Activated naive CD8-positive, alpha-beta T cell (primary cell): ENCODE data around the gene RUNX1.
A peak's percentile ranks its signal among the peaks of the same experiment; 100 is the strongest.

ENCODE experiments used
- H3K27ac Mint-ChIP-seq: one replicate; pipeline ENCODE4 v1.8.0; 2021; ENCODE audit warnings: mixed read lengths
- H3K27me3 Mint-ChIP-seq: one replicate; pipeline ENCODE4 v1.8.0; 2021; ENCODE audit warnings: mixed read lengths
- H3K36me3 Mint-ChIP-seq: one replicate; pipeline ENCODE4 v1.8.0; 2021; ENCODE audit warnings: mixed read lengths
- H3K4me1 Mint-ChIP-seq: one replicate; pipeline ENCODE4 v1.8.0; 2021; ENCODE audit warnings: low read depth, mixed read lengths
- H3K4me3 Mint-ChIP-seq: one replicate; pipeline ENCODE4 v1.8.0; 2021; ENCODE audit warnings: mild to moderate bottlenecking, mixed read lengths
- H3K9me3 Mint-ChIP-seq: one replicate; pipeline ENCODE4 v1.8.0; 2021; ENCODE audit warnings: low read depth, mixed read lengths

RUNX1 gene

DNA sequence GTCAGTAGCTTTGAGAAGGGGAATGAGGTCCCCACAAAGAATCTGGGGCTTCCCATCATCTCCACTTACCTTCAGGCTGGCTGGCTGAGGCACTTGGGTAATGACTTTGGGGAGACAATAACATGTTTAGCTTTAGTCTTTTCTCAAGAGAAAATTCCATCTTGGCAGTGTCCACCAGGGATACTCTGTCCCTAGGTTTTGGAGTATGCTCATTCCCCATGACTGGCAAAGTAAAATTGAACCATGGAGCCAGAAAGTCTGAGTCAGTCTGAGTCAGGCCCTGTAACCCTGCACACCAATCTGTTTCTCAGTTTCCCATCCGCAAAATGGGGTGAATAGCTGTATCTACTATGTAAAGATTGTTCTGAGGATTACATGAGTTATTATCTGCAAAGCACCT lies 28.2 kb downstream of the RUNX1 start:
- Mint-ChIP-seq H3K27ac (peak overlapping the region; percentile 83), H3K4me1 (peaks cover 83% of the 10 kb centered on the region), H3K36me3 (peaks cover 17% of the 10 kb centered on the region), H3K27me3 (no peaks in the 10 kb centered on the region), H3K4me3 (peak overlapping the region; percentile 60), H3K9me3 (no peaks in the 10 kb centered on the region)

DNA sequence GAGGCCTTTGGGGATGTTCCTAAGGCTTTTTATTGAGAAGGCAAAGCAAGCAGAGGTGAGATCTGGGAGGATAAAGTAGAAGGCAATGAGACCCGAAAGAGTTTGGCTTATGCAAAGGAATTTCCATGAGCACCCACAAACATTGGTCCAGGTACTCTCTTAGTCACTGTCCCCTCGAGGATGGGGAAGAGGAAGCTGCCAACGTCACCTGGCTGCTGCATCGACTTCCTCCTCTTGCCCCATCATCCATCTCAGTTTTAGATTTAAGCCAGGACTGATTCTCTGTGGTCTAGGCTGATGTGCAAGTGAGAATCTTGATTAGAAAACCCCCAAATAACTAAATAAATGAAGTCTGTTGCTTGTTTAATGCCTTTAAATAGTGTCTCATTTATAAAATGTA lies 28.7 kb downstream of the RUNX1 start:
- H3K36me3 Mint-ChIP-seq = peaks cover 19% of the 10 kb centered on the region
- H3K4me3 Mint-ChIP-seq = peak overlapping the region; percentile 60
- no peaks in the 10 kb centered on the region for H3K27me3 Mint-ChIP-seq
- H3K9me3 Mint-ChIP-seq = no peaks in the 10 kb centered on the region
- peaks cover 83% of the 10 kb centered on the region for H3K4me1 Mint-ChIP-seq
- H3K27ac Mint-ChIP-seq = peak overlapping the region; percentile 83

DNA sequence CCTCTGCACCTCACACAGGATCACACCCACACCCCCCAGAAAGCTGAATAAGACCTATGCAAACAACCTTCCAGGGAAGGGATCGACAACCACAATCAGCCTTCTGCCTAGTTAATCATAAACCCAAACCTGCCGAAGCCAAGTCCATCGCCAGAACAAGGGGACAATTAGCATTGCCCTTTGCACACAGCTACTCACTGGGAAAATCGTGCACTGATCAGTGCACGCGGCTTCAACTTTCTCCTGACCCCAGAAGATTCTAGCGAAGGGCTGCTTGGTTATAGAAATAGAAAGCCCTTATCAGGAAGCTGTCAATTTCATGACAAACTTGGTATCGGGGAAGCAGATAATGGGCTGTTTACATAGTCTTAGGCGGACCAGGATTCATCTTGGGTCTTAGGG lies 29.5 kb downstream of the RUNX1 start:
- Mint-ChIP-seq H3K9me3 (no peaks in the 10 kb centered on the region), H3K27ac (peak overlapping the region; percentile 41), H3K27me3 (no peaks in the 10 kb centered on the region), H3K4me3 (no peak overlapping the region), H3K4me1 (peaks cover 83% of the 10 kb centered on the region), H3K36me3 (peaks cover 20% of the 10 kb centered on the region)

DNA sequence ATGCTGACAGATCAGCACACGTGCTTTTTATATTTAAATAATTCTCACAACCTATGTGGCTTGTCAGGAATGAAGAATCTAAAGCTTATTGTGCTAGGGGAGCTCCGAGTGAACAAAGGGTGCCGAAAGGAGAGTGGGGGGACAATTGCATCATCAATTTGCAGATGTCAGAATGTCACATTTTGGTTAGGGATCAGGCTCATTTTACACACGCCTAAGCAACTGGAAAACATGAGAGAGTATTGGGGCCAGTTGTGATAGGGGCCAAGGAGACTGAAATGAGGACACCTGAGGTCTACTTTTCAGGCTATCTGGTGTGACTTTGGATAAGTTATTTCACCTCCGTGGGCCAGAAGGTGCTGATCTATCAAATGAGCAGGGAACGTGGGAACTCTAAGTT lies 31.8 kb downstream of the RUNX1 start:
- Mint-ChIP-seq H3K27me3 (no peaks in the 10 kb centered on the region), H3K4me1 (peaks cover 80% of the 10 kb centered on the region), H3K27ac (peak overlapping the region; percentile 76), H3K9me3 (no peaks in the 10 kb centered on the region), H3K36me3 (peaks cover 17% of the 10 kb centered on the region), H3K4me3 (no peak overlapping the region)

DNA sequence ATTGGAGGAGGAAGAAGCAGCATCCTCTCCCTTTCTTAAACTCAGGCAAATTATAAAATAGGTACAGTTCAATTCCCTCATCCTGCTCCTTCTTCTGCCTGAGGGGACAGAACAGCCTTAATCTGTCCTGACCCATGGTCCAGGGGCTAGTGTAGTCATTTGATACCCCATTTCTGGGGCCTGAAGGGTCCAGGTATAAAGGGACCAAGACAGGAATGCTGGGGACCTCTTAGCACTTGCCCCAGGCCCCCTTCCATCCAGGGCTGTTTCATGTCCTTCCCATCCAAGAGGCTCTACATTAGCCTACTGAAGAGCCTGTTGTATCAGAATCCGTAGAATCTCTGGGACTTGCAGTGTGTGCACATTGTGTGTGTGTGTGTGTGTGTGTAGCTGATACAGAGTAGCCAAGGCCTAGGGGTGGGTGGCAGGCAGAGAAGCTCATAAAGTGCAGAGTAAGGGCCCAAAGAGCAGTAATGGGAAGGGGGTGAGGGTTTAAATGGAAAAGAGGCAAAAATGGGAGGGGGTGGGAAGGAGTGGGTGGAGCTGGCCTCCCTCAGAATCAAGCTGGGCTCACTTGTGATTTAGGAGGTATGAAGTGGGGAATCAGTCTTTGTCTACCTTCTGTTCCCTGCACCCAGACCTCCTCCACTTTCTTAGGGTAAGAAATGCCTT lies 32.4 kb downstream of the RUNX1 start:
- Mint-ChIP-seq H3K9me3 (no peaks in the 10 kb centered on the region), H3K27ac (peak overlapping the region; percentile 76), H3K4me3 (no peak overlapping the region), H3K4me1 (peaks cover 80% of the 10 kb centered on the region), H3K36me3 (peaks cover 17% of the 10 kb centered on the region), H3K27me3 (no peaks in the 10 kb centered on the region)

DNA sequence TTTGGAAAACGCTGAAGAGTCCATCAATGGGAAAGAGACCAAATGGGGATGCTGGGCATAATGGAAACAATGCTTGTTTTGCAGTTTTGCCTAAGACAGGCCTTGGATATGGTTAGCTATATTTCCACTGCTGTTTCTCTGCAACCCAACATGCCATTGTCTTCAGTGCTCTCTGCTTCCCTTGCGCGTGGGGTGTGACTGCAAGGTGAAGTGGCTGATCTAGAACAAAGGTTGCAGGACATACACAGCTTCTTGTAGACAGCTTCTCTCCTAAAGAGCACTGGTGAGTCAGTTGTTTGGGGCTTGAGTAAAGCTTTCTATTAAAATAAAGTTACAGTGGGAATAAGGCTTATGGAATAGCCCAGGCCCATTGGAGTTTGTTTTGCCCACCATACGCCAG lies 33.0 kb downstream of the RUNX1 start:
- peaks cover 80% of the 10 kb centered on the region for H3K4me1 Mint-ChIP-seq
- peaks cover 17% of the 10 kb centered on the region for H3K36me3 Mint-ChIP-seq
- no peaks in the 10 kb centered on the region for H3K9me3 Mint-ChIP-seq
- H3K27me3 Mint-ChIP-seq = no peaks in the 10 kb centered on the region
- no peak overlapping the region for H3K27ac Mint-ChIP-seq
- H3K4me3 Mint-ChIP-seq = no peak overlapping the region

DNA sequence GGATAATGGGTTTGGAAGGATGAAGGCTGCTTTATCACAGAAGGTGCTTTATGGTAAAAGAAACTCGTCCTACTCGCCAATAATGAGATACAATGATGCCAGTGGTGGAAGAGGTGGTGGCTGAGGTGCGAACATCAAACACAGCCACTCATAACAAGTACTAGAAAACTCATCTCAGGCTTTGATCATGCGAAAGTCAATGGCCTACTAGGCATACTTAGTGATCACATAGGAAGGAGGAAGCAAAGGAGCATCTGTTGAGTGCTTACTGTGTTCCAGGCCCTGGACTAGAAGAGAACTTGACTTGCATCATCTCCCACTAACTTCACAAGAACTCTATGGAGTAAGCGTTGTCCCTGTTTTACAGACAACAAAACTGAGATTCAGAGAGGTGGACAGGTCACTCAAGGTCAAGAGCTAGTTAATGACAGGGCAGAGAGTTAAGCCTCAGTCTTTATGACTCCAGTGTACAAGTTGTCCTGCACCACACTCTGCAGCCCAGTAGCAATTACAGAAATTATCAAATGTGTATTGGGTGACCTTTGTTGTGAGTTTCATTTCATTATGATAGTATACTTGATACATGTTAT lies 33.6 kb downstream of the RUNX1 start:
- no peaks in the 10 kb centered on the region for H3K9me3 Mint-ChIP-seq
- H3K36me3 Mint-ChIP-seq = peaks cover 17% of the 10 kb centered on the region

DNA sequence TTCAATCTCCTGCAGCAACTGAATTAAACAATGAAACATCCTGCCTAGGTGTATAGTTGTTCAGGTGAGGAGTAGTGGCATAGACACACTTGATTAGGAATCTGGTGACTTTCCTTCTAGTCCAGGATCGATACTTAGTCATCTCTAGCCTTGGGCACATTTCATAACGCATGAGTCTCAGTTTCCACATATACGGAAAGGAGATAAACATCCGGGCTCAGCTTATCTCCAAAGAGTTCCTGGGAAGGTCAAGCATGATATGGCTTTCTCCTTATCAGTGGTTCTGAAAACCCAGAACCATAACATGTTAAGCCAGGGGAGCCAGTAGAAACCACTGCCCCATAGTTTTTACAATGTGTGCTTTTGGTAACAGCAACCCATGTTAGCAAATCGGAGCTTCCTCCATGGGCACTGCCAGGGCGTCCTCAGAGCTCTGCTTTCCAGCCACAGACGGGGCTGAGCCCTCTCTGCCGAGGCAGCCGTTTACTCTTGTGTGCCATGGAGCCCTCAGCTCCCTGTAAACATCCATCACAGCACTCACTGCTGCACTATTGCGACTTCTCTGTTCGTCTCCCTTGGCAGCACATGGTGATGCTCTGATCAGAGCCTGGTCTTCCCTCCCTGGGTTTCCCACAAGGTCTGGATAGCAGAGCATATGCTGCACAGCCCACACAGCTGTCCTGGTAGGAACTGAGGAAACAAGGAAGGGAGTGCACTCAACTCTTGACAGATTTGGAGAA lies 34.6 kb downstream of the RUNX1 start:
- Mint-ChIP-seq H3K27me3 (no peaks in the 10 kb centered on the region), H3K9me3 (no peaks in the 10 kb centered on the region), H3K27ac (peak overlapping the region; percentile 43), H3K4me3 (no peak overlapping the region), H3K36me3 (peaks cover 17% of the 10 kb centered on the region), H3K4me1 (peaks cover 80% of the 10 kb centered on the region)

More for the DNA sequence above, 33.6 kb downstream of the RUNX1 start:
- Mint-ChIP-seq H3K4me1 (peaks cover 80% of the 10 kb centered on the region), H3K4me3 (peak overlapping the region; percentile 60), H3K27me3 (no peaks in the 10 kb centered on the region), H3K27ac (peak overlapping the region; percentile 72)

DNA sequence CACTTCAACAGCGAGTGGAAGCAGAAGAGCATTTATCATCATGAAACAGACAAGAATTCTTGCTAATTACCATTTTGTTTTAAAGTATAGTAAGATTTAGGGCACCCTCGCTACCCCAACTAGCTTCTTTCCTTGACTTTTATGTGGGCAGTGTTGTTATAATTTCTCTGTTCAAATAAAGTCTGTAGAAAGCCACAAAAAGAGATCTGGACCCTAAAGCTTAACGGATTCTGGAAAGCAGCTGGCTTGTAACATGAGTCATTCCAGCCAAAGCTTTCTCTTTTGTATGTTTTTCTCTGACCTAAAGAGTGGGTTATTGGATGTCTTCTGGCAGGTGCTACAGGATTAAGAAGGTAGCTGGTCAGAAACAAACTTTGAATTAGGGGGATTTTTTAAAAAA lies 37.4 kb downstream of the RUNX1 start:
- peaks cover 19% of the 10 kb centered on the region for H3K36me3 Mint-ChIP-seq
- peaks cover 88% of the 10 kb centered on the region for H3K4me1 Mint-ChIP-seq
- H3K27me3 Mint-ChIP-seq = no peaks in the 10 kb centered on the region
- H3K27ac Mint-ChIP-seq = peak overlapping the region; percentile 75
- H3K9me3 Mint-ChIP-seq = no peaks in the 10 kb centered on the region
- H3K4me3 Mint-ChIP-seq = peak overlapping the region; percentile 72

DNA sequence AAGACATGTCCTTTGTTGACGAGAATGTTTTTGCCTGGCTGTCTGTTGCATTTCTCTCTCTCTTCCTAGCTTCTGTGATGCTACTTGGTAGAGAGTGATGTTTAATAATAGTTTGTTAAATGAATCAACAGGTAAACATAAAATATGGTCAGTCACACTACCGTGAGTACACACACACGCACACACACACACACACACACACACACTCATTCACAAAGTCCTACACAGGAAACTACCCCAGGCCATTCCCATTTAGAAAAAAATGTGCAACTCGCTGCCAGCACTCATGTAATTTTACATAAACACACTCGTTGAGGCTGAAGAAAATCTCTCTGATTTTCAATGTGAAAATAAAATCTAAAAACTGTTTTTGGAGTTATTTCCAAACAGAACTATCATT lies 38.7 kb downstream of the RUNX1 start:
- H3K36me3 Mint-ChIP-seq = peaks cover 25% of the 10 kb centered on the region
- peak overlapping the region; percentile 7 for H3K27ac Mint-ChIP-seq
- peaks cover 88% of the 10 kb centered on the region for H3K4me1 Mint-ChIP-seq
- H3K4me3 Mint-ChIP-seq = peak overlapping the region; percentile 17
- no peaks in the 10 kb centered on the region for H3K9me3 Mint-ChIP-seq
- H3K27me3 Mint-ChIP-seq = no peaks in the 10 kb centered on the region

DNA sequence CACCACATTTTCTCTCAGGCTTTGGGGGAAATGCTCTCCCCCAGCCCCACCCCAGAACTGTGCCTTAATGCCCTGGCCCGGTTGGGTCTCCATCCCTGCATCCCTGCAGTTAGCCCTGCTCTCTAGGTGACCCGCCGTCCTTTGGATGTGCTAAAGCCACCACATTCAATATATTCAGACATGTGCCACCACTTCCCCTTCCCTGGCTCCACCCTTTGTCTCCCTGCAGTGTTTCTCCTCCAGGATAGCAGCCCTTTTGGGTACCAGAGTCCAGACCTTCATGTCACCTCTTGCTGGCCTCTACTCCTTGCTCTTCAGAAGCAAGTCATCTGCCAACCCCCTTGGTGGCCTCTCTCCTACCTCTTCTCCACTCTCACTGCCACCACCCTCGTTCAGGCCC lies 41.8 kb downstream of the RUNX1 start:
- H3K4me3 Mint-ChIP-seq = no peak overlapping the region
- no peaks in the 10 kb centered on the region for H3K27me3 Mint-ChIP-seq
- peaks cover 34% of the 10 kb centered on the region for H3K36me3 Mint-ChIP-seq
- H3K4me1 Mint-ChIP-seq = peaks cover 92% of the 10 kb centered on the region
- no peaks in the 10 kb centered on the region for H3K9me3 Mint-ChIP-seq
- peak overlapping the region; percentile 11 for H3K27ac Mint-ChIP-seq

DNA sequence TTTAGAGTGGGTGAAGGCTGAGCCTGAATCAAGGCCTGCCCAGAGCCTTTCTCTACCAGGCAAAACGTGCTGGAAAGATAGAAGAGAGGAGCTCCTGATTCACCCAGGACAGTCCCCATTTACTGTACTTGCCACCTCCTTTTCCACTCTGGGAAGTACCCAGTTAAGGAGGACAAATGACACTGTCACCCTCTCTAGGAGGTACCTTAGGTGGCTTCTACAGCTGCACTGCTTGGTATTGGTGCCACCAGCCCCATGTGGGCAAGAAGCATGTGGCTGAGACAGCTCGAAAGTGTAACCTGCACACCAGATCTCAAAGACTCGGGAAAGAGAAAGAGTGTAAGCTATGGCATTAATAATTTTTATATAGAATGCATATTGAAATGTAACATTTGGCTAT lies 42.3 kb downstream of the RUNX1 start:
- peaks cover 89% of the 10 kb centered on the region for H3K4me1 Mint-ChIP-seq
- peaks cover 34% of the 10 kb centered on the region for H3K36me3 Mint-ChIP-seq
- H3K27me3 Mint-ChIP-seq = no peaks in the 10 kb centered on the region
- no peaks in the 10 kb centered on the region for H3K9me3 Mint-ChIP-seq
- peak overlapping the region; percentile 64 for H3K27ac Mint-ChIP-seq
- no peak overlapping the region for H3K4me3 Mint-ChIP-seq

DNA sequence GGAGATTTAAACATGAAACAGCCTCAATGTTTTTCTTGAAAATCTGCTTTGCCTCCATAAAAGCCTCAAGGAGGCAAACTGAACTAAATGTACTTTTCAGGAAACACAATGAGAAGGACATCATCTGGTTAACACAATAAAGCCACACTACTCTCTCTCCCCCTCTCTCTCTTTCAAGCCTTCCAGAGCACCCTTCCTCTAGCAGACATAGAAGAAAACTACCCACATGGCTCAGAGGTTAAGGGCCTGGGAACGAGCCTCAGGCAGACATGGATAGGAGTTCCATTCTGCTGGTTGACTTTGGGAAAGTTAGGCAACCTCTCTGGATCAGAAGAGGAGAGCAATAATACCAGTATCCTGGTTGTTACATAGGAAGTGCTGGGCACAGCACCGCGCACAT lies 42.9 kb downstream of the RUNX1 start:
- Mint-ChIP-seq H3K4me3 (no peak overlapping the region), H3K9me3 (no peaks in the 10 kb centered on the region), H3K27ac (peak overlapping the region; percentile 64), H3K4me1 (peaks cover 89% of the 10 kb centered on the region), H3K36me3 (peaks cover 34% of the 10 kb centered on the region), H3K27me3 (no peaks in the 10 kb centered on the region)

DNA sequence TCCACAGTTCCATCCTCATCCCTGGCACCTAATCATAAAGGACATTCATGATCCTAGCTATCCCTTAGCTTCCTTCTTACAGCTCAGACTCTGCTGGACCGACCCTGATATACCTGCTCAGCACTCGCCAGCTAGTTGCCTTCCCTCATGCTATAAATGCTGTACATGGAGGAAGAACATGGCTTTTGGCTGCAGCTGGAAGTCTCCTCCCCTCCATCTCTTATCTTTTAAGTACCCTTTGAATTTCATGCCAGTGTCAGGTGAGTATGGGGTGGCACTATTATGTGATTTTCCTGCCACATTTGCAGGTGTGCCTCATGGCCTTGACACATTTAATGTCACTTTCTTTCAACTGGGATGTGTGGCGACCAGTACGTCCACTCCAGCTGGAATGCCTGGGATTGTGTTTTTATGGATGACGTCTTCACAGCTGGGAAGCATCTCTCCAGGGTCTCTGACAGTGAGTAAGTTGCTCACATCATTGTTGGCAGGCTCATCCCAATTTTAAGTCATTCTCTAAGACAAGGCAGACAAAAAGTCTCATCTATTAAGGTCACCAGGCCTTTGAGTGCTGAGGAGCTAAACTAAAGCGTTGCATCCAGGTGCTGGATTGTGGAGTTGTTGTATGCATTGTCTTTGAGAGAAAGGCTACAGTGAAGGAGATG lies 43.4 kb downstream of the RUNX1 start:
- H3K36me3 Mint-ChIP-seq = peaks cover 34% of the 10 kb centered on the region
- H3K27me3 Mint-ChIP-seq = no peaks in the 10 kb centered on the region
- peak overlapping the region; percentile 17 for H3K4me3 Mint-ChIP-seq
- H3K4me1 Mint-ChIP-seq = peaks cover 87% of the 10 kb centered on the region
- H3K9me3 Mint-ChIP-seq = no peaks in the 10 kb centered on the region
- H3K27ac Mint-ChIP-seq = peak overlapping the region; percentile 47

DNA sequence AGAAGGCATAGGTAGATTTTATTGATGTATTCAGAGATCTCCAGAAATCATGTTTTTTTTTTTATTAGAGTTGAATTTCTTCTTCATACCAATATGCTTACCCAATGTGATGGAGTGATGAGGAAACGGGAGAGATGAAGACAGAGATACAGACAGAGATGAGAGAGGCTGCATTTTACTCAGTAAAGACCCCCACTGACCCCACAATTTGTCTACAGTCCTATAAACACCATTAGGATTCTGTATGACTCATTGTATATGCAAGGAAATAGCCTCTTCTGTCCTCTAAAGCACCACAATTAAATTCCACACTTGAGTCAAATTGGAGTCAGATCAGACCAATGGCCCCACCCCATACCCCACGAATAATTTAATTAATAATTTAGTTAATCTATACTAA lies 44.0 kb downstream of the RUNX1 start:
- Mint-ChIP-seq H3K9me3 (no peaks in the 10 kb centered on the region), H3K4me3 (peak overlapping the region; percentile 11), H3K36me3 (peaks cover 34% of the 10 kb centered on the region), H3K27ac (peak overlapping the region; percentile 64), H3K4me1 (peaks cover 85% of the 10 kb centered on the region), H3K27me3 (no peaks in the 10 kb centered on the region)
